H9 (cell line): ENCODE results near the gene KAT8. TPM values are rescaled to one million over a fixed set of nuclear protein-coding genes. Genes with fewer than 3 reads are reported as not detected.

Experiments used
- DNase-seq: peaks from one replicate; pipeline ENCODE4 v3.0.0-alpha.2; 2017
- H2AFZ ChIP-seq: one replicate; pipeline ENCODE4 v1.6.1; 2013; ENCODE audit warnings: mild to moderate bottlenecking, low read length, control low read depth, moderate library complexity
- H2AK5ac ChIP-seq: 2 replicates; pipeline ENCODE4 v1.6.1; 2013; ENCODE audit warnings: low read length, control low read depth, mixed read lengths; ENCODE audit not compliant: insufficient read length
- H2BK120ac ChIP-seq: one replicate; pipeline ENCODE4 v1.6.1; 2013; ENCODE audit warnings: low read depth, mild to moderate bottlenecking, low read length, control low read depth, inconsistent platforms; ENCODE audit not compliant: poor library complexity, severe bottlenecking
- H2BK12ac ChIP-seq: 2 replicates; pipeline ENCODE4 v1.6.1; 2013; ENCODE audit warnings: low read length, control low read depth, mixed read lengths, low read depth; ENCODE audit not compliant: insufficient read length
- H2BK15ac ChIP-seq: 2 replicates; pipeline ENCODE4 v1.6.1; 2013; ENCODE audit warnings: low read depth, low read length, control low read depth
- H2BK20ac ChIP-seq: one replicate; pipeline ENCODE4 v1.6.1; 2013; ENCODE audit warnings: low read depth, mild to moderate bottlenecking, low read length, control low read depth, inconsistent platforms; ENCODE audit not compliant: poor library complexity, severe bottlenecking
- H2BK5ac ChIP-seq: 2 replicates; pipeline ENCODE4 v1.6.1; 2013; ENCODE audit warnings: low read length, control low read depth, mixed read lengths; ENCODE audit not compliant: insufficient read length
- H3K14ac ChIP-seq: 2 replicates; pipeline ENCODE4 v1.6.1; 2013; ENCODE audit warnings: low read length, control low read depth; ENCODE audit not compliant: insufficient read depth
- H3K18ac ChIP-seq: 2 replicates; pipeline ENCODE4 v1.6.1; 2013; ENCODE audit warnings: low read depth, mild to moderate bottlenecking, mixed read lengths, low read length, control low read depth; ENCODE audit not compliant: insufficient read length
- H3K23ac ChIP-seq: 2 replicates; pipeline ENCODE4 v1.6.1; 2013; ENCODE audit warnings: low read length, control low read depth, mixed read lengths, low read depth; ENCODE audit not compliant: insufficient read length
- H3K23me2 ChIP-seq: 2 replicates; pipeline ENCODE4 v1.6.1; 2013; ENCODE audit warnings: low read depth, mild to moderate bottlenecking, mixed read lengths, low read length, control low read depth; ENCODE audit not compliant: insufficient read length, poor library complexity, severe bottlenecking
- H3K27ac ChIP-seq: 2 replicates; pipeline ENCODE4 v1.5.1; 2013; ENCODE audit warnings: low read length, control low read depth, mixed read lengths, low read depth; ENCODE audit not compliant: insufficient read length
- H3K27me3 ChIP-seq: 2 replicates; pipeline ENCODE4 v1.6.1; 2013; ENCODE audit warnings: low read length, control low read depth, inconsistent platforms; ENCODE audit not compliant: insufficient read depth
- H3K4ac ChIP-seq: 2 replicates; pipeline ENCODE4 v1.6.1; 2013; ENCODE audit warnings: low read depth, mild to moderate bottlenecking, control low read depth, inconsistent platforms, low read length, moderate library complexity
- H3K4me1 ChIP-seq: 2 replicates; pipeline ENCODE4 v1.6.1; 2013; ENCODE audit warnings: low read length, control low read depth, inconsistent platforms; ENCODE audit not compliant: insufficient read depth
- H3K4me2 ChIP-seq: 2 replicates; pipeline ENCODE4 v1.6.1; 2013; ENCODE audit warnings: low read length, control low read depth, mixed read lengths; ENCODE audit not compliant: insufficient read length, insufficient read depth
- H3K56ac ChIP-seq: 2 replicates; pipeline ENCODE4 v1.6.1; 2013; ENCODE audit warnings: low read depth, mild to moderate bottlenecking, mixed read lengths, low read length, control low read depth; ENCODE audit not compliant: insufficient read length
- H3K79me1 ChIP-seq: 2 replicates; pipeline ENCODE4 v1.6.1; 2013; ENCODE audit warnings: low read depth, mild to moderate bottlenecking, moderate library complexity, low read length, control low read depth, inconsistent platforms; ENCODE audit not compliant: insufficient read depth, poor library complexity, severe bottlenecking
- H3K79me2 ChIP-seq: 2 replicates; pipeline ENCODE4 v1.6.1; 2013; ENCODE audit warnings: low read length, control low read depth, inconsistent platforms; ENCODE audit not compliant: insufficient read depth
- H3K9ac ChIP-seq: 2 replicates; pipeline ENCODE4 v1.6.1; 2013; ENCODE audit warnings: low read length, control low read depth, mixed read lengths; ENCODE audit not compliant: insufficient read length; ENCODE audit errors: extremely low read depth
- H3K9me3 ChIP-seq: one replicate; pipeline ENCODE4 v1.6.1; 2013; ENCODE audit warnings: low read depth, low read length, inconsistent platforms; ENCODE audit not compliant: control insufficient read depth
- H3T11ph ChIP-seq: one replicate; pipeline ENCODE4 v1.6.1; 2013; ENCODE audit warnings: mild to moderate bottlenecking, low read length, control low read depth, inconsistent platforms
- H4K20me1 ChIP-seq: one replicate; pipeline ENCODE4 v1.6.1; 2013; ENCODE audit not compliant: control insufficient read depth, insufficient read length, insufficient read depth
- H4K5ac ChIP-seq: 2 replicates; pipeline ENCODE4 v1.6.1; 2013; ENCODE audit warnings: low read depth, mild to moderate bottlenecking, mixed read lengths, low read length, control low read depth; ENCODE audit not compliant: insufficient read length
- H4K8ac ChIP-seq: replicated peaks from 2 replicates; pipeline ENCODE4 v1.6.1; 2013; ENCODE audit warnings: low read length, control low read depth, mixed read lengths, low read depth; ENCODE audit not compliant: insufficient read length
- H4K91ac ChIP-seq: 2 replicates; pipeline ENCODE4 v1.6.1; 2013; ENCODE audit warnings: low read depth, mild to moderate bottlenecking, moderate library complexity, mixed read lengths, low read length, control low read depth; ENCODE audit not compliant: insufficient read length
- H3K27ac Mint-ChIP-seq, 3 experiments: 2 replicates in 2 of 3; 3 replicates in 1 of 3; pipeline ENCODE4 v1.8.0; 2020 to 2021; ENCODE audit warnings: mixed read lengths in 3 of 3, mild to moderate bottlenecking in 1 of 3, moderate library complexity in 1 of 3
- H3K27me3 Mint-ChIP-seq: 2 replicates; pipeline ENCODE4 v1.8.0; 2021; ENCODE audit warnings: low read depth, mild to moderate bottlenecking, moderate library complexity, mixed read lengths
- H3K36me3 Mint-ChIP-seq, 3 experiments: 2 replicates in 2 of 3; 3 replicates in 1 of 3; pipeline ENCODE4 v1.8.0; 2020 to 2021; ENCODE audit warnings: low read depth in 3 of 3, mixed read lengths in 3 of 3; ENCODE audit not compliant: insufficient read depth in 1 of 3
- H3K4me1 Mint-ChIP-seq, 2 experiments: 2 replicates each; pipeline ENCODE4 v1.8.0; 2020; ENCODE audit warnings: mixed read lengths in 2 of 2
- H3K4me3 Mint-ChIP-seq, 2 experiments: 2 replicates in 1 of 2; 3 replicates in 1 of 2; pipeline ENCODE4 v1.8.0; 2020 to 2021; ENCODE audit warnings: mild to moderate bottlenecking in 2 of 2, mixed read lengths in 2 of 2, moderate library complexity in 1 of 2
- H3K9me3 Mint-ChIP-seq, 2 experiments: 2 replicates in 1 of 2; 3 replicates in 1 of 2; pipeline ENCODE4 v1.8.0; 2020; ENCODE audit warnings: mild to moderate bottlenecking in 2 of 2, mixed read lengths in 2 of 2, moderate library complexity in 1 of 2
- WGBS: extraction: QIAGEN DNeasy Blood & Tissue Kit; methylation state at CpG from one replicate; pipeline ENCODE4 v1.1.7; 2013; ENCODE audit warnings: missing lambda C conversion rate, low lambda C conversion rate, mixed read lengths; ENCODE audit not compliant: insufficient read length; ENCODE audit errors: extremely low coverage; 5-methylcytosine and 5-hydroxymethylcytosine counted together
- long read RNA-seq: library from polyadenylated mRNA; unstranded; transcript quantifications from one replicate; pipeline ENCODE4 v2.0.0, GENCODE V29; 2020
- total RNA-seq: library from RNA; stranded (reverse); gene quantifications from 2 replicates; pipeline ENCODE4 v1.2.1, GENCODE V29; 2021
- TF ChIP-seq, protein P1 (sequence below): fragments of 200-600 bp; sonication (generic); conservative IDR thresholded peaks from 3 replicates; pipeline ENCODE4 v1.8.0; 2021; ENCODE audit warnings: antibody characterized with exemption, mild to moderate bottlenecking

Gene KAT8
- 52.1 and 53.4 TPM in 2 replicates for total RNA-seq
- long read RNA-seq, partial matches to known transcripts = 0 of 4 reads
- long read RNA-seq, other reads (novel, unspliced or antisense) = 1 of 4 reads

- peak; percentile 98 for DNase-seq
- Histone ChIP-seq H4K20me1 (no peaks in the 10 kb centered on the region), H2AFZ (no peak within 1 kb of the TSS), H3K27me3 (no peaks in the 10 kb centered on the region), H2AK5ac (no peak within 1 kb of the TSS), H3K9ac (peak within 1 kb of the TSS; percentile 63), H3K23me2 (no peaks in the 10 kb centered on the region), H3K79me2 (peaks cover 5% of the 10 kb centered on the region; the same call in 1 of the 2 replicates), H2BK20ac (no peak within 1 kb of the TSS), H4K5ac (no peak within 1 kb of the TSS), H3K27ac (no peak within 1 kb of the TSS), H3K4me1 (0 out of 2 replicates have a peak, but pooled peaks cover 2% of the 10 kb centered on the region), H3K14ac (0 out of 2 replicates have a peak within 1 kb of the TSS, but pooled peaks have one; percentile 74), H2BK5ac (no peak within 1 kb of the TSS), H3K56ac (no peak within 1 kb of the TSS), H3K18ac (no peak within 1 kb of the TSS), H3K23ac (no peak within 1 kb of the TSS), H3K9me3 (no peaks in the 10 kb centered on the region), H3K4me2 (peak within 1 kb of the TSS; percentile 96), H3K4ac (no peak within 1 kb of the TSS), H2BK15ac (no peak within 1 kb of the TSS), H2BK120ac (no peak within 1 kb of the TSS), H2BK12ac (no peak within 1 kb of the TSS), H3K79me1 (peaks cover 5% of the 10 kb centered on the region), H4K8ac (no peak within 1 kb of the TSS), H3T11ph (no peak within 1 kb of the TSS), H4K91ac (no peak within 1 kb of the TSS)
- Mint-ChIP-seq H3K4me3 (peak within 1 kb of the TSS; percentile 89 to 90), H3K27ac (peak within 1 kb of the TSS; percentile 77 to 96 (median 95)), H3K9me3 (no peaks in the 10 kb centered on the region; a peak in 1 of 5 replicates), H3K27me3 (no peaks in the 10 kb centered on the region), H3K36me3 (peaks cover 28 to 46% (median 37%) of the 10 kb centered on the region in 3 experiments), H3K4me1 (peaks cover 10 to 11% of the 10 kb centered on the region in 2 experiments)
- TF ChIP-seq, protein P1, sequence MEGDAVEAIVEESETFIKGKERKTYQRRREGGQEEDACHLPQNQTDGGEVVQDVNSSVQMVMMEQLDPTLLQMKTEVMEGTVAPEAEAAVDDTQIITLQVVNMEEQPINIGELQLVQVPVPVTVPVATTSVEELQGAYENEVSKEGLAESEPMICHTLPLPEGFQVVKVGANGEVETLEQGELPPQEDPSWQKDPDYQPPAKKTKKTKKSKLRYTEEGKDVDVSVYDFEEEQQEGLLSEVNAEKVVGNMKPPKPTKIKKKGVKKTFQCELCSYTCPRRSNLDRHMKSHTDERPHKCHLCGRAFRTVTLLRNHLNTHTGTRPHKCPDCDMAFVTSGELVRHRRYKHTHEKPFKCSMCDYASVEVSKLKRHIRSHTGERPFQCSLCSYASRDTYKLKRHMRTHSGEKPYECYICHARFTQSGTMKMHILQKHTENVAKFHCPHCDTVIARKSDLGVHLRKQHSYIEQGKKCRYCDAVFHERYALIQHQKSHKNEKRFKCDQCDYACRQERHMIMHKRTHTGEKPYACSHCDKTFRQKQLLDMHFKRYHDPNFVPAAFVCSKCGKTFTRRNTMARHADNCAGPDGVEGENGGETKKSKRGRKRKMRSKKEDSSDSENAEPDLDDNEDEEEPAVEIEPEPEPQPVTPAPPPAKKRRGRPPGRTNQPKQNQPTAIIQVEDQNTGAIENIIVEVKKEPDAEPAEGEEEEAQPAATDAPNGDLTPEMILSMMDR = no peak
- WGBS = no CpG with 5 or more reads among the region's 68 CpGs
Measured at GRCh38 chr16:31117384-31118222, at the start of gene KAT8. KAT8 (plus strand) TSS chr16:31117664; CDS start chr16:31117682, 18 bp downstream.
